ENCODE measurements around the gene TMIGD3.
"Not testable (repeated sequence)": the region's sequence is repeated elsewhere in the genome, so short reads cannot be mapped to it uniquely, and the experiment has no call there.

The TMIGD3 gene

DNA sequence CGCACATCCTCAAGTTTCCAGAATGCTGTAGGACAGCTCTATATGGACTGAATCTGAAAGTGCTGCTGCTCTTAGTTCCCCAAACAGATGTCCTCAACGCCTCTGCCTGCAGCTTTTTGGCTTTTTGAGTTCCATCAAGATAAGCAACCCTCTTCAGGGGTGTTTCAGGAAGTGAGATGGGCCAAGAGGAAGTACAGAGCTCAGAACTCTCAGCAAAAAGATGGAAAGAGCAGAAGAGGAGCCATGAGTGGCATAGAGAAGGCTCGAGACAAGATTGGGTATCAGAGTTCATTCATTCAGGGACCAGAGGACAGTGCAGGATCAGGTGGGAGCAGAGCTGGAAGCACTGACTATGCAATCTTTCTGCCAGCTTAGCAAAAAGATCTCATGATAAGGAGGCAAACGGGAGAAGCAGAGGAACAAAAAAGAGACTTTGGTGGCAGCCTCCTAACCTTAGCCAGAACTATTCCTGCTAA, at the start of gene TMIGD3, which contains the start of gene ADORA3:
TSS of gene TMIGD3 (minus strand) at position 49 of the 476 bp plus-strand sequence. CDS start 279 bp downstream, outside the sequence.
TSS of gene ADORA3 (minus strand) at position 49 of the 476 bp plus-strand sequence. CDS start 279 bp downstream, outside the sequence.
- TF ChIP-seq, protein P1, sequence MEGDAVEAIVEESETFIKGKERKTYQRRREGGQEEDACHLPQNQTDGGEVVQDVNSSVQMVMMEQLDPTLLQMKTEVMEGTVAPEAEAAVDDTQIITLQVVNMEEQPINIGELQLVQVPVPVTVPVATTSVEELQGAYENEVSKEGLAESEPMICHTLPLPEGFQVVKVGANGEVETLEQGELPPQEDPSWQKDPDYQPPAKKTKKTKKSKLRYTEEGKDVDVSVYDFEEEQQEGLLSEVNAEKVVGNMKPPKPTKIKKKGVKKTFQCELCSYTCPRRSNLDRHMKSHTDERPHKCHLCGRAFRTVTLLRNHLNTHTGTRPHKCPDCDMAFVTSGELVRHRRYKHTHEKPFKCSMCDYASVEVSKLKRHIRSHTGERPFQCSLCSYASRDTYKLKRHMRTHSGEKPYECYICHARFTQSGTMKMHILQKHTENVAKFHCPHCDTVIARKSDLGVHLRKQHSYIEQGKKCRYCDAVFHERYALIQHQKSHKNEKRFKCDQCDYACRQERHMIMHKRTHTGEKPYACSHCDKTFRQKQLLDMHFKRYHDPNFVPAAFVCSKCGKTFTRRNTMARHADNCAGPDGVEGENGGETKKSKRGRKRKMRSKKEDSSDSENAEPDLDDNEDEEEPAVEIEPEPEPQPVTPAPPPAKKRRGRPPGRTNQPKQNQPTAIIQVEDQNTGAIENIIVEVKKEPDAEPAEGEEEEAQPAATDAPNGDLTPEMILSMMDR (conservative IDR thresholded peaks at IDR 0.05) = no peak
- H3K27ac ChIP-seq = no peak within 1 kb of the TSS

DNA sequence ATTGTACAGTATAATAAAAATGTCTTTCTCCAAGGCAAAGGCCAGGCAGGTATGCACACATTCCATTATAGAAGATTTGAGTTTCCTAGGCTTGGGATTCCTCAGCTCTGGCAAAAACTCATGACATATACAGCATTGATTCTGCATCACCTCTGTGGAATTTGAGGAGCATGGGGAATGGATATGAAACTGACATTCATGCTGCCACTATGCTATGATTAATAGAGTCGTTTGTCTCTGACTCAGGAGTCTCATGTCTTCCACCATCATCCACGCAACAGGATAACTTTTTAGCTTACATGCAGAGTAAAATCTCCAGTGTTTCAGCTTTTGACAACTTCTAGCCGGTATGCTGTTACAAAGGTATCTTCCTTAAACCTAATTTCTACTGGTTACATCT, 49.8 kb upstream of the TMIGD3 start:
- TF ChIP-seq, protein P1 (conservative IDR thresholded peaks at IDR 0.05) = no peak
- H3K27ac ChIP-seq = no peak overlapping the region

DNA sequence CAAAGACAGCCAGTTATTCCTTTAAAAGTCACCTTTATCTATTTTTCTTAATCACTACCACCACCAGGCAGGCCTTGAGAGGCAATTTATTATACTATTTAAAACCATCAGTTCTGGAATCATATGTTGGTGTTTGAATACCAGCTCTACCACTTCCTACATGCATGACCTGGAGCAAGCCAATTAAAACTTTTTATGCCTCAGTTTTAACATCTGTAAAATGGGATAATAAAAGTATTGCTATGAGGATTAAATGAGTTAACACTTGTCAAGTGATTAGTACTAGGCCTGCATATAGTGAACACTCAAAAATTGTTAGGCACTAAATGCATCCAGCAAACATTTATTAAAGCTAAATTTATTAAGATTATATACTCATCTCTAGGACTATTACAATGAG, 49.2 kb upstream of the TMIGD3 start:
- no peak overlapping the region for H3K27ac ChIP-seq
- TF ChIP-seq, protein P1 (conservative IDR thresholded peaks at IDR 0.05) = no peak

DNA sequence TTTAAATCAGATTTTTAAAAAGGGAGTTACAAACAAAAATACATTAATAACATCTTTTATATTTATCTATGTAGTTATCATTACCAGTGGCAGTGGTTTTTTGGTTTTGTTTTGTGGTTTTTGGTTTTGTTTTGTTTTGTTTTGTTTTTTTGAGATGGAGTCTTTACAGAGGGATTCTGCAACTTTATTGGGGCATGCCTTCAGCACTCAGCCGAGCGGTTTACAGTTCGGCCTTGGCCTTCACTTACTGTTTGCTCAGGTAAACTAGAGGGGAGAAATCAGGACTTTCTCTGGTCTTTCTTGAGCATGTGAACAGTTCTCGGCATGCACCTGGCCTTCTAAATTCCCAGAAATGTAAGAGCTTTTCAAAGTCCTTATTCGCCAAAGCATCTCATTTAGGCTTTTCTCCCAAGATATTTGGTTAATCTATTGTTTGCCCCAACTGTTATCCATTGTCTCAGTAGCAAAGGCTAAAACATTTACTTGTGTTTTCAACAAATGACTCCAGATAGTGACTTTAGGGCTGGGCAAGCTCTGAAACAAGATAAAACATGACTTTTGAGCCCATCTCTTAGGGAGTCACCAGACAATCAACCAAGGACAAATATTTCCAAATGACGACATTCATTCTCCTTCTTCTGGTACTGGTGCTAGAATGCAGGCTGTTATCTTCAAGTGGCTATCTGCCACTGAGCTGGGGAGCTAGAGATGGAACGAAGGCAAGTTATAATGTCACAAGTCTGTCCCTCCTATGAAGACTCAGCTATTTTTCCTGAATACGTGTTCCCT, 48.4 kb upstream of the TMIGD3 start:
- TF ChIP-seq, protein P1 (conservative IDR thresholded peaks at IDR 0.05) = no peak

DNA sequence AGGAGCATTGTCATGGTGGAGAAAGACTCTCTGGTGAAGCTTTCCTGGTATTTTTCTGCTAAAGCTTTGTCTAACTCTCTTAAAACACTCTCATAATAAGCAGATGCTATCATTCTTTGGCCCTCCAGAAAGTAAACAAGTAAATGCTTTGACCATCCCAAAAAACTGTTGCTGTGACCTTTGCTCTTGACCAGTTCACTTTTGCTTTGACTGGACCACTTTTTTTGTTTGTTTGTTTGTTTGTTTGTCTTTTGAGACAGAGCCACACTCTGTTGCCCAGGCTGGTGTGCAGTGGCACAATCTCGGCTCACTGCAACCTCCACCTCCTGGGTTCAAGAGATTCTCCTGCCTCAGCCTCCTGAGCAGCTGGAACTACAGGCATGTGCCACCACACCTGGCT, 44.4 kb upstream of the TMIGD3 start:
- not testable (repeated sequence) for H3K27ac ChIP-seq

More for the DNA sequence above, 48.4 kb upstream of the TMIGD3 start:
- H3K27ac ChIP-seq = no peak overlapping the region

DNA sequence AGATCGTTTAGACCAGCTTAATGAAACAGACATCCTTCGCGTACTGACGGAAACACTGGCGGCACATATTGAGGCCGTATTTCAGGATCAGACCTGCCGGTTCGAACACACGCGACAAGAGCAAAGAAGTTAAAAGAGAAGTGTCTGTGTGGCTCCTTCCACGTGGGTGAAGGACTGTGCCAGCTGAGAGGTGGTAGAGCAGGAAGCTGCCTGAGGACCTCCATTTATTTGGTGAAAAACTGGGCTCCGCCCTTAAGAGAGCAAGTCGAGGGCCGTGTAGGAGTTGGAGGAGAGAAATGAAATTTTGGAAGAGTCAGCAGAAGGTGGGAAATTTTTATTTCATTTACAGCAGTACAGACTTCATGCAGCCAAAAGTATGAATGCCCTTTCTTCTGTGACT, 38.8 kb upstream of the TMIGD3 start:
- TF ChIP-seq, protein P1 (conservative IDR thresholded peaks at IDR 0.05) = no peak
- no peak overlapping the region for H3K27ac ChIP-seq

DNA sequence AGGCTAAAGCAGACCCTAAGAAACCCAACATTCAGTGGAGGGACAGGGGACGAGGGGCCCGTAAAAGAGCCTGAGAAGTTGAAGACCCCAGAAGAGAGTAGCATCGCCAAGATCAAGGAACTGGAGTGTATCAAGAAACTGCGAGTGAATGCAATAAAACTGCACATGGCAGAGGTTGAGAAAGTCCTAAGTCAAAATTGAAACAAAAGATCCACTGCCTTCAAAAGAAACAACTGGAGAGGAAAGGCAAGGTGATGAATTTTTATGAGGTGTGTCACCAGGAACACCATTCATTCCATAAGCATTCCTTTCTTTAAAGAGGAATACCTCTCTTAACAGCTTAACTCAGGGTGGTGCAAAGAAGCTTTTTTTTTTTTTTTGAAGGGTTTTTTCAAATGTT, 38.3 kb upstream of the TMIGD3 start:
- H3K27ac ChIP-seq = no peak overlapping the region
- TF ChIP-seq, protein P1 (conservative IDR thresholded peaks at IDR 0.05) = no peak

DNA sequence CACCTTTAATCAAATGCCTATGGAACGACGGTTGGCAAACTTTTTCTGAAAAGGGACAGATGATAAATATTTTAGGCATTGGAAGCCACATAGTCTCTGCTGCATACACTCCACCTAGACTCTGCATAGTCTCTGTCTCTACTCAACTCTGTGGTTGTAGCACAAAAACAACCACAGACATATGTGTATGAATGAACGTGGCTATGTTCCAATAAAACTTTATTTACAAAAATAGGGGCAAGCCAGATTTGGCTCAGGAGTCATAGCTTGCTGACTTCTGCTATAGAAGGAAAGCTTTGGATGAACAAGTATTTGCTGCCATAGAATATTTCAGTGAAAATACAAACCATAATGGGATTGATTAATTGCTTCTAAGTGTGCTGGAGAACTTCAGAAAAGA, 37.5 kb upstream of the TMIGD3 start:
- TF ChIP-seq, protein P1 (conservative IDR thresholded peaks at IDR 0.05) = no peak
- no peak overlapping the region for H3K27ac ChIP-seq
